Sigmoid colon (tissue), 7 donors: Measurements from ENCODE around the gene RBM10. TPM values are rescaled to one million over a fixed set of nuclear protein-coding genes. Genes with fewer than 3 reads are reported as not detected.

ENCODE experiments used
- DNase-seq: peaks from one replicate; pipeline ENCODE4 v3.0.0-alpha.2; 2019
- H3K27ac ChIP-seq, 4 donors: fragments of 200-600 bp; sonication (generic); one replicate each; pipeline ENCODE4 v1.5.1; 2016 to 2019; ENCODE audit warnings: mild to moderate bottlenecking in 1 of 4
- H3K27me3 ChIP-seq, 3 donors: fragments of 200-600 bp; sonication (generic); one replicate each; pipeline ENCODE4 v1.5.1; 2019; ENCODE audit warnings: mild to moderate bottlenecking in 1 of 3
- H3K36me3 ChIP-seq, 4 donors: fragments of 200-600 bp; sonication (generic); one replicate each; pipeline ENCODE4 v1.5.1; 2016 to 2019
- H3K4me1 ChIP-seq, 4 donors: fragments of 200-600 bp; sonication (generic); one replicate each; pipeline ENCODE4 v1.5.1; 2017 to 2019
- H3K4me3 ChIP-seq, 4 donors: fragments of 200-600 bp; sonication (generic); one replicate each; pipeline ENCODE4 v1.5.1; 2017 to 2019; ENCODE audit warnings: mild to moderate bottlenecking in 2 of 4, moderate library complexity in 1 of 4
- H3K9me3 ChIP-seq, 4 donors: fragments of 200-600 bp in 3 of 4; sonication (generic) in 3 of 4; one replicate each; pipeline versions ENCODE4 v1.5.1 to v1.6.1; 2013 to 2019
- CTCF ChIP-seq, 4 experiments: fragments of 450-650 bp in 3 of 4; fragments of 200-600 bp in 1 of 4; IDR thresholded peaks; one replicate each; pipeline ENCODE4 v1.5.1; 2016 to 2019; ENCODE audit warnings: antibody characterized with exemption in 4 of 4, mild to moderate bottlenecking in 3 of 4, moderate library complexity in 2 of 4
- EP300 ChIP-seq, 4 donors: sonication (generic); formaldehyde crosslinking; IDR thresholded peaks; one replicate each; pipeline ENCODE4 v1.6.1; 2017; ENCODE audit warnings: antibody characterized with exemption in 4 of 4
- POLR2A ChIP-seq, 2 donors: fragments of 450-650 bp; IDR thresholded peaks; one replicate each; pipeline ENCODE4 v1.6.1; 2016; ENCODE audit warnings: antibody characterized with exemption in 2 of 2, mild to moderate bottlenecking in 2 of 2, moderate library complexity in 2 of 2
- POLR2AphosphoS5 ChIP-seq, 4 donors: sonication (generic); formaldehyde crosslinking; IDR thresholded peaks; one replicate each; pipeline ENCODE4 v1.6.1; 2017; ENCODE audit warnings: antibody characterized with exemption in 4 of 4
- WGBS, 2 donors: extraction: QIAGEN DNeasy Blood & Tissue Kit; methylation state at CpG; one replicate each; pipeline ENCODE4 v1.1.7; 2013; 5-methylcytosine and 5-hydroxymethylcytosine counted together
- intact Hi-C: fragments of 100-400 bp; cut with DNase I; formaldehyde crosslinking; loops from one replicate; pipeline ENCODE4 v1.15.1; 2023
- polyA plus RNA-seq, 3 donors: library from polyadenylated mRNA; stranded (reverse); fragments of 200-250 nt; gene quantifications; one replicate each; pipeline ENCODE4 v1.2.3, GENCODE V29; 2013
- total RNA-seq, 4 donors: library from RNA; depleted of rRNA; stranded (reverse); fragments of >200 nt; gene quantifications; one replicate each; pipeline ENCODE4 v1.1.0, GENCODE V29; 2016
- donor health status: healthy with polysubstance abuse.
- donor health status: Bipolar disorder and iron deficiency.
- donor health status: healthy.

The RBM10 gene
- total and polyA plus RNA-seq, 7 donors = 15.0 to 44.3 (median 22.4) TPM

GRCh38 chrX:47216393-47216925 is 71.4 kb downstream of the RBM10 start:
- H3K4me3 ChIP-seq = no peak overlapping the region
- TF ChIP-seq POLR2A (IDR thresholded peaks at IDR 0.05) (no peak), EP300 (IDR thresholded peaks at IDR 0.05) (no peak), CTCF (IDR thresholded peaks at IDR 0.05) (no peak), POLR2AphosphoS5 (IDR thresholded peaks at IDR 0.05) (no peak)
- H3K27ac ChIP-seq = peak overlapping the region; percentile 96 to 99 (median 98)
- H3K27me3 ChIP-seq = no peaks in the 10 kb centered on the region
- 78 to 85% methylated on average over 8 of the region's 8 CpGs for WGBS, 2 donors
- no peaks in the 10 kb centered on the region for H3K9me3 ChIP-seq
- DNase-seq = no peak
- H3K4me1 ChIP-seq = peaks cover 0 to 42% (median 21%) of the 10 kb centered on the region in 4 donors
- intact Hi-C loops = loop anchor here (1.0 kb wide), 1 partner anchor 22 kb away; no protein-coding TSS in a partner anchor
- peaks cover 20 to 50% (median 40%) of the 10 kb centered on the region in 4 donors for H3K36me3 ChIP-seq

GRCh38 chrX:47217121-47217851 is 72.3 kb downstream of the RBM10 start:
- TF ChIP-seq POLR2AphosphoS5 (IDR thresholded peaks at IDR 0.05) (peak in 3 of 4 donors; percentile 47 to 64 (median 63)), CTCF (IDR thresholded peaks at IDR 0.05) (no peak)
- Histone ChIP-seq H3K36me3 (peaks cover 16 to 42% (median 32%) of the 10 kb centered on the region in 4 donors), H3K27ac (peak overlapping the region; percentile 96 to 99 (median 98)), H3K27me3 (no peaks in the 10 kb centered on the region), H3K9me3 (no peaks in the 10 kb centered on the region), H3K4me1 (peaks cover 0 to 42% (median 21%) of the 10 kb centered on the region in 4 donors), H3K4me3 (peak overlapping the region in 3 of 4 donors; percentile 28 to 97 (median 35))
- 2 to 8% methylated on average over 22 of the region's 22 CpGs for WGBS, 2 donors
- peak; percentile 80 for DNase-seq
- intact Hi-C loops = no loop called here

- Histone ChIP-seq H3K9me3 (no peaks in the 10 kb centered on the region), H3K36me3 (peaks cover 10 to 36% (median 26%) of the 10 kb centered on the region in 4 donors), H3K27me3 (no peaks in the 10 kb centered on the region), H3K4me3 (peak overlapping the region; percentile 42 to 97 (median 86)), H3K27ac (peak overlapping the region; percentile 96 to 99 (median 98)), H3K4me1 (peaks cover 0 to 42% (median 21%) of the 10 kb centered on the region in 4 donors)
- DNase-seq = peak; percentile 99
- whole genome bisulfite sequencing, 2 donors = 0 to 1% methylated on average over 31 of the region's 31 CpGs
- TF ChIP-seq CTCF (IDR thresholded peaks at IDR 0.05) (no peak), POLR2A (IDR thresholded peaks at IDR 0.05) (peak in 1 of 2 donors; percentile 13), POLR2AphosphoS5 (IDR thresholded peaks at IDR 0.05) (peak in 1 of 4 donors; percentile 51), EP300 (IDR thresholded peaks at IDR 0.05) (no peak)
- intact Hi-C loops = loop anchor here (2.0 kb wide), 1 partner anchor 15 kb away; the partner anchor contains the start of gene USP11
Observed at GRCh38 chrX:47217852-47218279, 72.8 kb downstream of the RBM10 start.

- intact Hi-C loops = loop anchor here (2.0 kb wide), 1 partner anchor 14 kb away; the partner anchor contains the start of gene USP11
- H3K4me3 ChIP-seq = peak within 1 kb of the TSS; percentile 42 to 97 (median 86)
- WGBS, 2 donors = 0% methylated on average over 61 of the region's 61 CpGs
- H3K27ac ChIP-seq = peak within 1 kb of the TSS; percentile 96 to 99 (median 98)
- H3K9me3 ChIP-seq = no peaks in the 10 kb centered on the region
- TF ChIP-seq EP300 (IDR thresholded peaks at IDR 0.05) (no peak), POLR2AphosphoS5 (IDR thresholded peaks at IDR 0.05) (peak; percentile 91 to 97 (median 94)), POLR2A (IDR thresholded peaks at IDR 0.05) (peak; percentile 68 to 72), CTCF (IDR thresholded peaks at IDR 0.05) (no peak)
- H3K27me3 ChIP-seq = no peaks in the 10 kb centered on the region
- peaks cover 0 to 42% (median 21%) of the 10 kb centered on the region in 4 donors for H3K4me1 ChIP-seq
- DNase-seq = peak; percentile 91
- peaks cover 6 to 35% (median 22%) of the 10 kb centered on the region in 4 donors for H3K36me3 ChIP-seq
Observed at GRCh38 chrX:47218280-47218919, 73.4 kb downstream of the RBM10 start, which contains the start of gene CDK16. Gene CDK16 (plus strand): TSS chrX:47218681. CDS start chrX:47223558, 4,877 bp downstream.
